ENCODE results near the gene PLCH1.
"Not testable (repeated sequence)": the region's sequence is repeated elsewhere in the genome, so short reads cannot be mapped to it uniquely, and the experiment has no call there.

- not testable (repeated sequence) for TF ChIP-seq EZH2 (IDR thresholded peaks at IDR 0.05; ENCODE audit: low read depth); CTCF (conservative IDR thresholded peaks at IDR 0.05)
Measured at GRCh38 chr3:155614410-155614809, 130.5 kb downstream of the PLCH1 start.
